Spleen (tissue), 7 donors: ENCODE results near the gene CYP11A1.

ENCODE experiments used
- POLR2A ChIP-seq, 3 donors: fragments of 450-650 bp; IDR thresholded peaks; one replicate each; pipeline ENCODE4 v1.5.1; 2017; ENCODE audit warnings: antibody characterized with exemption in 3 of 3, mild to moderate bottlenecking in 1 of 3
- TF ChIP-seq, protein P1 (sequence below), 11 experiments: fragments of 200-600 bp in 7 of 11; fragments of 450-650 bp in 4 of 11; sonication (generic) in 4 of 11; IDR thresholded peaks in 8 of 11; conservative IDR thresholded peaks in 3 of 11; 1 replicate in 7 of 11; 2 replicates in 4 of 11; pipeline versions ENCODE4 v1.4.0 to v1.8.0; 2016 to 2021; ENCODE audit warnings: antibody characterized with exemption in 11 of 11, inconsistent platforms in 4 of 11, mild to moderate bottlenecking in 1 of 11
- donor health status: DM: no; HTN: no; CAD: no; lungs with moderate emphysema.
- donor health status: DM: no; HTN: no; CAD: no.
- donor health status: DM: no; HTN: no; CAD: no.

GRCh38 chr15:74373731-74374647 is 6.5 kb upstream of the CYP11A1 start:
- no peak for TF ChIP-seq POLR2A (IDR thresholded peaks at IDR 0.05)
- TF ChIP-seq, protein P1, sequence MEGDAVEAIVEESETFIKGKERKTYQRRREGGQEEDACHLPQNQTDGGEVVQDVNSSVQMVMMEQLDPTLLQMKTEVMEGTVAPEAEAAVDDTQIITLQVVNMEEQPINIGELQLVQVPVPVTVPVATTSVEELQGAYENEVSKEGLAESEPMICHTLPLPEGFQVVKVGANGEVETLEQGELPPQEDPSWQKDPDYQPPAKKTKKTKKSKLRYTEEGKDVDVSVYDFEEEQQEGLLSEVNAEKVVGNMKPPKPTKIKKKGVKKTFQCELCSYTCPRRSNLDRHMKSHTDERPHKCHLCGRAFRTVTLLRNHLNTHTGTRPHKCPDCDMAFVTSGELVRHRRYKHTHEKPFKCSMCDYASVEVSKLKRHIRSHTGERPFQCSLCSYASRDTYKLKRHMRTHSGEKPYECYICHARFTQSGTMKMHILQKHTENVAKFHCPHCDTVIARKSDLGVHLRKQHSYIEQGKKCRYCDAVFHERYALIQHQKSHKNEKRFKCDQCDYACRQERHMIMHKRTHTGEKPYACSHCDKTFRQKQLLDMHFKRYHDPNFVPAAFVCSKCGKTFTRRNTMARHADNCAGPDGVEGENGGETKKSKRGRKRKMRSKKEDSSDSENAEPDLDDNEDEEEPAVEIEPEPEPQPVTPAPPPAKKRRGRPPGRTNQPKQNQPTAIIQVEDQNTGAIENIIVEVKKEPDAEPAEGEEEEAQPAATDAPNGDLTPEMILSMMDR (IDR thresholded peaks at IDR 0.05 in 8 of 11, conservative IDR thresholded peaks at IDR 0.05 in 3 of 11), result peak; percentile 65 to 95 (median 93)
